GM12864 (cell line): ENCODE data around the gene SENP2.
"Not testable (repeated sequence)": the region's sequence is repeated elsewhere in the genome, so short reads cannot be mapped to it uniquely, and the experiment has no call there.

Experiments
- DNase-seq: peaks from one replicate; pipeline ENCODE4 v3.0.0-alpha.2; 2011; ENCODE audit warnings: low read depth
- H3K4me3 ChIP-seq: 2 replicates; pipeline ENCODE4 v1.5.1; 2011; ENCODE audit warnings: mild to moderate bottlenecking, low read depth, low read length, control low read depth
- TF ChIP-seq, protein P1 (sequence below): IDR thresholded peaks from 2 replicates; pipeline ENCODE4 v1.5.1; 2011; ENCODE audit warnings: low read depth, mild to moderate bottlenecking, moderate library complexity, low read length, control low read depth, inconsistent platforms; ENCODE audit errors: missing control alignments

SENP2 gene

DNA sequence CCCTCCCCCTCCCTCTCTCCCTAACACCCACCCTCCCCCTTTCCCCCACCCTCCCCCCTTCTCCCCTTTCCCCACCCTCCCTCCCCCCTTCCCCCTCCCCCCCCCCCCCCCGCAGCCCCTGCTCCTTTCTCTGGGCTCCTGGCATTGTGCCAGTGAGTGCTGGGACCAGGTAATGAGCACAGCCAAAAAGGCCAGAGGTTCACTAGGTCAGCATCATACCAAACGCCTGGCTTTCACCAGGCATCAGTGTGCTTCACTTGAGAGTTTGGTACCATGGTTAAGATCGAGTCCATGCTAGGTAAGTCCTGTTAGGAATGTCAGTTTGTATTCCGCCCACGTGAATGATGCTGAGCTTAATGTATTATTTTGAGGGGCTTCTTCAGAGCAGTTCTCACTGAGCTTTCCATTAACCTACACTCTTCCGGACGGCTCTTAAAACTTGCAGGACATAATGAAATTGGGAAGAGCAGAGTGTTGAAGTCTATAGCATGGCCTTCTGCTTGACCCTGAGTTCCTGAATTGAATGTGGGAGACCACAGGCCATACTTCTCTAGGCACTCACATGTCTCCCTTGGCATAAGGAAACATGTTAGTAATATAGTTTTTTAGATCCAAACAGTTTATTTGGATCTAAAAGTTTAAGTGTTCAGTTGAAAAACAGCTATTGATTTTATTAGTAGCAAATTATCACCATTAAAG, 45.6 kb downstream of the SENP2 start:
- TF ChIP-seq, protein P1, sequence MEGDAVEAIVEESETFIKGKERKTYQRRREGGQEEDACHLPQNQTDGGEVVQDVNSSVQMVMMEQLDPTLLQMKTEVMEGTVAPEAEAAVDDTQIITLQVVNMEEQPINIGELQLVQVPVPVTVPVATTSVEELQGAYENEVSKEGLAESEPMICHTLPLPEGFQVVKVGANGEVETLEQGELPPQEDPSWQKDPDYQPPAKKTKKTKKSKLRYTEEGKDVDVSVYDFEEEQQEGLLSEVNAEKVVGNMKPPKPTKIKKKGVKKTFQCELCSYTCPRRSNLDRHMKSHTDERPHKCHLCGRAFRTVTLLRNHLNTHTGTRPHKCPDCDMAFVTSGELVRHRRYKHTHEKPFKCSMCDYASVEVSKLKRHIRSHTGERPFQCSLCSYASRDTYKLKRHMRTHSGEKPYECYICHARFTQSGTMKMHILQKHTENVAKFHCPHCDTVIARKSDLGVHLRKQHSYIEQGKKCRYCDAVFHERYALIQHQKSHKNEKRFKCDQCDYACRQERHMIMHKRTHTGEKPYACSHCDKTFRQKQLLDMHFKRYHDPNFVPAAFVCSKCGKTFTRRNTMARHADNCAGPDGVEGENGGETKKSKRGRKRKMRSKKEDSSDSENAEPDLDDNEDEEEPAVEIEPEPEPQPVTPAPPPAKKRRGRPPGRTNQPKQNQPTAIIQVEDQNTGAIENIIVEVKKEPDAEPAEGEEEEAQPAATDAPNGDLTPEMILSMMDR, result no peak
- H3K4me3 ChIP-seq, result no peak overlapping the region
- DNase-seq, result no peak

DNA sequence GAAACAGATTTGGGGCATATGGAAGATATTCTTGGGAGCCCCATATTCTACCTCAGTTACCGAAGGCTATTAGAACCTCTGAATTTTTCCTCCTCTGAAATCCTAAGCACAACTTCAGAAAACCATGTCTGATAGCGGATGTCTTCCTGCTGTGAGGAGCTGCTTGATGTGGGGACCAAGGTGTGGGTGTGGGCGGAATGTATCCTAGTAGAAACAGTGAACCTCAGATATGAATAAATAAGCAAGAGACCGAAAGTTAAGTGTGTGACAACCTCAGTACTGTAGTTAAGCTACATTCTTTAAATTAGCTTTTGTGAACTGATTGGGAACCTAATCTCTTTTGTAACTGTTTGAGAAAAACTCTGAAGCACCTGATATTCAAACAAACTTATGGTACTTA, 46.9 kb downstream of the SENP2 start:
- H3K4me3 ChIP-seq, result no peak overlapping the region
- TF ChIP-seq, protein P1, result no peak
- DNase-seq, result no peak

DNA sequence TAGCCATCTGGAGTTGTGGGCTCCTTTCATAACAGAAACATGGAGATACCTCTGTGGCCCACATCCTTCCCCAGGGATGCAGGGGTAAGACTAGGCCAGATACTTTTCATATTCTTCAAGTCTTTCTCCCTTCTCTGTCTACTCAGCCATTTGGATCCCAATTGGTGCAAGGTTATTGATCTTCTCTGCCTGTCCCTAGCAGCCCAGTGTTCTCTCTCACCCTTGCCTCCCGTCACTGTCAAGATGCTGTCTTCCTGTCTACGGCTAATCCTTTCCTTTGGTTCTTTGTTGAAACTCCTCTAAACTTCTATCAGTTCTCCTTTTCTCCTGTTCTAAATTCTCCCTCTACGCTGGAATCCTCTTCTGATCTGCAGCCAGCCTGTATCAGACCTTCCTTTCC, 51.3 kb downstream of the SENP2 start:
- TF ChIP-seq, protein P1, result no peak

DNA sequence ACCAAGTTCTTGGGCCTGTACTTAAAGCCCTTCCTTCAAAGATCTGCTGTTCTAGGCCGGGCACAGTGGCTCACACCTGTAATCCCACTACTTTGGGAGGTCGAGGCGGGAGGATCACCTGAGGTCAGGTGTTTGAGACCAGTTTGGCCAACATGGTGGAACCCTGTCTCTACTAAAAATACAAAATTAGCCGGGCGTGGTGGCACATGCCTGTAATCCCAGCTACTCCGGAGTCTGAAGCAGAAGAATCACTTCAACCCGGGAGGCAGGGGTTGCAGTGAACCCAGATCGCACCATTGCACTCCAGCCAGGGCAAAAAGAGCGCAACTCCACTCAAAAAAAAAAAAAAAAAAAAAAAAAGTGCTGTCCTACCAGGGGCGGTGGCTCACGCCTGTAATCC, 52.6 kb downstream of the SENP2 start:
- not testable (repeated sequence) for DNase-seq, H3K4me3 ChIP-seq

More for the DNA sequence above, 51.3 kb downstream of the SENP2 start:
- no peak overlapping the region for H3K4me3 ChIP-seq
- no peak for DNase-seq

DNA sequence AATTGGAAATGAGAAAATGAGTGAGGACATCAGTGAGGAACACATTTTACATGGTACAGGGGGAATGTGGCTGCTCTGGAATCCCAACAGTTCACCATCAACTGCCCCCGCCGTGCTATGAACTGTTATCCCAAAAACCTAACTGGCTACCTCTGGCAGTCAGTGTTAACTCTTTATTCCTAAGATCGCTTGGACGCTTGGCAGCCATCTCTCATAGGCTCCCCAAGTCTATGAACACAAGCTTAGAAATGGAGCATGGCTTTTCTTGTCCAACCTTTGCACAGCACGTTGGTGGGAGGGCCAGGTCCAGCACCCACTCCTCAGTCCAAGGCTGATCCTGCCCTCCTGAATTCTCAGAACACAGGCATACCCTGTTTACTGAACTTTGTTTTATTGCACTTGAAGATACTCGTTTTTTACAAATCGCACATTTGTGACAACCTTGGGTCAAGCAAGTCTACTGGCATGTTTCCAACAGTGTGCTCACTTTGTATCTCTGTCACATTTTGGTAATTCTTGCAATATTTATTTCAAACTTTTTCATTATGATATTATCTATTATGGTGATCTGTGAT, 53.6 kb downstream of the SENP2 start:
- no peak for DNase-seq
- no peak overlapping the region for H3K4me3 ChIP-seq
- TF ChIP-seq, protein P1, result no peak

DNA sequence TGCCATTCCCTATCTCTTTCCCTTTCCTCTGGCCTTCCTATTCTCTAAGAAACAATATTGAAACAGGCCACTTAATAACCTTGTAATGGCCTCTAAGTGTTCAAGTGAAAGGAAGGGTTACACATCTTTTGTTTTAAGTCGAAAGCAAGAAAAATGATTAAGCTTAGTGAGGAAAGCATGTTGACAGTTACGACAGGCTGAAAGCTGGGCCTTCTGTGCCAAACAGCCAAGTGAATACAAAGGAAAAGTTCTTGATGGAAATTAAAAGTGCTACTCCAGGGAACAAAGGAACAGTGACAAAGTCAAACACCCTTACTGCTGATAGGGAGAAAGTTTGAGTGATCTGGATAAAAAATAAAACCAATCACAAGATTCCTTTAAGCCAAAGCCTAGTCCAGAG, 54.2 kb downstream of the SENP2 start:
- TF ChIP-seq, protein P1, result no peak
- H3K4me3 ChIP-seq, result no peak overlapping the region
- no peak for DNase-seq

DNA sequence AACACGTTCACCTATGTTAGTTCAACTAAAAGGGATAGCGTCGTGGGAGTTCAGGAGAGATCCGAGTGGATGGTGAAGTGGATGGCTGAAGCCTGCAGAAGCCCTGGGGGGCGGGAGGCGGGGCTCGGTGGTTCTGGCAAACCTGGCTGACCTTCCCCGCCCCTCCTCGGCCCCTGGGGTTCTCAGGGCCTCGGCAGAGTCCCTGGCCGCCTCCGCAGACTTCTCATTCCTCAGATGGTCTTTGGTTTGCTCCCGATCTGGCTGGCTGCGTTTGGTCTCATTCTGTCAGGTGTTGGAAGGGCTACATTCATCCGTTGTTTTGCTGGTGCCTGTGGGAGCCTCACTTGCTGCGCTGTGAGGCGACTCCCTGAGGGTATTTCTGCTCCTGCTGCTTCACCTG, 59.1 kb downstream of the SENP2 start:
- H3K4me3 ChIP-seq, DNase-seq: not testable (repeated sequence)
